H1 (cell line): ENCODE data around the gene KDM6B. TPM values are rescaled to one million over a fixed set of nuclear protein-coding genes. Genes with fewer than 3 reads are reported as not detected.

Experiments used
- CTCF ChIA-PET: fragments of 300-600 bp; sonication (Branson Sonifier 250); formaldehyde crosslinking; loops from one replicate; lab custom pipeline; 2021; ENCODE audit not compliant: partially characterized antibody; lab: Charles Lee
- POLR2A ChIA-PET: fragments of 300-600 bp; sonication (Branson Sonifier 250); formaldehyde crosslinking; loops from one replicate; lab custom pipeline; 2021; ENCODE audit warnings: inconsistent platforms; ENCODE audit not compliant: partially characterized antibody; lab: Charles Lee
- DNase-seq, 2 experiments: peaks; one replicate each; pipeline versions ENCODE4 v3.0.0 to v3.0.0-alpha.2; 2010 to 2022; ENCODE audit warnings: low spot score in 2 of 2, low read depth in 1 of 2, mixed read lengths in 1 of 2
- FAIRE-seq: peaks from 2 replicates; lab custom pipeline; 2011; peaks lifted over from hg19 to GRCh38; lab: Jason Lieb, UNC
- H2AFZ ChIP-seq: 2 replicates; pipeline ENCODE4 v1.8.1; 2012; ENCODE audit warnings: low read length, inconsistent platforms
- H2AK5ac ChIP-seq: 2 replicates; pipeline ENCODE4 v1.6.1; 2013; ENCODE audit warnings: low read depth, low read length
- H2BK120ac ChIP-seq: replicated peaks from 2 replicates; pipeline ENCODE3; 2013; ENCODE audit warnings: low read depth, low read length, inconsistent platforms
- H2BK12ac ChIP-seq: 2 replicates; pipeline ENCODE4 v1.6.1; 2013; ENCODE audit warnings: low read depth, low read length
- H2BK15ac ChIP-seq: 2 replicates; pipeline ENCODE4 v1.6.1; 2013; ENCODE audit warnings: low read length
- H2BK20ac ChIP-seq: 2 replicates; pipeline ENCODE4 v1.6.1; 2013; ENCODE audit warnings: low read length
- H2BK5ac ChIP-seq: 2 replicates; pipeline ENCODE4 v1.6.1; 2013; ENCODE audit warnings: low read depth, low read length
- H3K14ac ChIP-seq: 2 replicates; pipeline ENCODE4 v1.6.1; 2013; ENCODE audit warnings: inconsistent platforms; ENCODE audit not compliant: insufficient read length
- H3K18ac ChIP-seq: 2 replicates; pipeline ENCODE4 v1.6.1; 2013; ENCODE audit warnings: low read length; ENCODE audit errors: extremely low read depth
- H3K23ac ChIP-seq: 2 replicates; pipeline ENCODE4 v1.6.1; 2013; ENCODE audit warnings: inconsistent platforms; ENCODE audit not compliant: insufficient read length
- H3K23me2 ChIP-seq: 2 replicates; pipeline ENCODE4 v1.6.1; 2013; ENCODE audit warnings: low read depth, low read length
- H3K27ac ChIP-seq: 2 replicates; pipeline ENCODE4 v1.6.1; 2011; ENCODE audit warnings: low read depth, low read length, inconsistent platforms
- H3K27me3 ChIP-seq, 4 experiments: replicated peaks in 1 of 4; 1 replicate in 1 of 4; 2 replicates in 3 of 4; pipeline versions ENCODE4 v1.6.1 to v1.8.1; 2011 to 2013; ENCODE audit warnings: low read length in 3 of 4, mild to moderate bottlenecking in 3 of 4, inconsistent platforms in 2 of 4, mixed read lengths in 2 of 4, moderate library complexity in 1 of 4; ENCODE audit not compliant: control insufficient read depth in 3 of 4, insufficient read depth in 3 of 4; ENCODE audit errors: extremely low read depth in 1 of 4
- H3K36me3 ChIP-seq, 4 experiments: 2 replicates each; pipeline versions ENCODE4 v1.6.1 to v1.8.1; 2011 to 2013; ENCODE audit warnings: mild to moderate bottlenecking in 4 of 4, low read length in 3 of 4, moderate library complexity in 2 of 4, control low read depth in 1 of 4, inconsistent platforms in 1 of 4; ENCODE audit not compliant: insufficient read depth in 4 of 4, control insufficient read depth in 2 of 4
- H3K4ac ChIP-seq: replicated peaks from 2 replicates; pipeline ENCODE3; 2013; ENCODE audit warnings: low read length, low read depth, mixed read lengths, inconsistent platforms; ENCODE audit not compliant: insufficient read length
- H3K4me1 ChIP-seq, 4 experiments: replicated peaks in 1 of 4; 1 replicate in 1 of 4; 2 replicates in 3 of 4; pipeline versions ENCODE4 v1.6.1 to v1.8.1; 2011 to 2013; ENCODE audit warnings: low read length in 3 of 4, inconsistent platforms in 2 of 4, mixed read lengths in 1 of 4; ENCODE audit not compliant: insufficient read depth in 4 of 4, control insufficient read depth in 3 of 4
- H3K4me2 ChIP-seq, 2 experiments: 2 replicates each; pipeline versions ENCODE4 v1.6.1 to v1.8.1; 2011 to 2013; ENCODE audit warnings: low read depth in 2 of 2, low read length in 2 of 2, control low read depth in 1 of 2, inconsistent platforms in 1 of 2, mild to moderate bottlenecking in 1 of 2; ENCODE audit not compliant: insufficient read depth in 1 of 2
- H3K4me3 ChIP-seq, 4 experiments: fragments of 200-600, 300-600 bp in 1 of 4; sonication (generic), shearing (Covaris generic), sonication (Bioruptor Twin) in 1 of 4; 2 replicates each; pipeline versions ENCODE4 v1.5.1 to v1.8.1; 2011 to 2016; ENCODE audit warnings: low read length in 4 of 4, low read depth in 3 of 4, control low read depth in 2 of 4, inconsistent platforms in 2 of 4, mild to moderate bottlenecking in 2 of 4, mixed read lengths in 1 of 4, moderate library complexity in 1 of 4; ENCODE audit not compliant: insufficient read depth in 2 of 4; ENCODE audit errors: extremely low read depth in 1 of 4
- H3K56ac ChIP-seq: replicated peaks from 2 replicates; pipeline ENCODE3; 2013; ENCODE audit warnings: low read depth, mild to moderate bottlenecking, mixed read lengths, low read length, inconsistent platforms; ENCODE audit not compliant: insufficient read length
- H3K79me1 ChIP-seq: 2 replicates; pipeline ENCODE4 v1.6.1; 2013; ENCODE audit warnings: low read depth, low read length, control low read depth
- H3K79me2 ChIP-seq, 2 experiments: 2 replicates each; pipeline versions ENCODE4 v1.6.1 to v1.8.1; 2012 to 2013; ENCODE audit warnings: low read length in 2 of 2, mild to moderate bottlenecking in 2 of 2, inconsistent platforms in 1 of 2; ENCODE audit not compliant: insufficient read depth in 2 of 2, control insufficient read depth in 1 of 2
- H3K9ac ChIP-seq, 4 experiments: replicated peaks in 1 of 4; 1 replicate in 1 of 4; 2 replicates in 3 of 4; pipeline versions ENCODE4 v1.6.1 to v1.8.1; 2011 to 2013; ENCODE audit warnings: low read depth in 3 of 4, low read length in 3 of 4, control low read depth in 2 of 4, mild to moderate bottlenecking in 2 of 4, moderate library complexity in 2 of 4, inconsistent platforms in 1 of 4; ENCODE audit errors: extremely low read depth in 1 of 4
- H3K9me3 ChIP-seq, 2 experiments: 2 replicates each; pipeline versions ENCODE4 v1.6.1 to v1.8.1; 2012 to 2013; ENCODE audit warnings: mild to moderate bottlenecking in 2 of 2, moderate library complexity in 2 of 2, control low read depth in 1 of 2, inconsistent platforms in 1 of 2, low read depth in 1 of 2, low read length in 1 of 2, mixed read lengths in 1 of 2; ENCODE audit not compliant: insufficient read depth in 2 of 2
- H4K20me1 ChIP-seq, 2 experiments: replicated peaks in 1 of 2; 2 replicates each; pipeline versions ENCODE3 to v1.8.1; 2011 to 2013; ENCODE audit warnings: inconsistent platforms in 2 of 2, low read length in 2 of 2, mild to moderate bottlenecking in 1 of 2; ENCODE audit not compliant: insufficient read depth in 2 of 2, control insufficient read depth in 1 of 2
- H4K5ac ChIP-seq: 2 replicates; pipeline ENCODE4 v1.6.1; 2013; ENCODE audit warnings: low read length, low read depth, mixed read lengths, inconsistent platforms; ENCODE audit not compliant: insufficient read length
- H4K8ac ChIP-seq: 2 replicates; pipeline ENCODE4 v1.8.0; 2013; ENCODE audit warnings: mild to moderate bottlenecking, moderate library complexity, low read length, inconsistent platforms; ENCODE audit not compliant: insufficient read depth; ENCODE audit errors: extremely low read depth
- H4K91ac ChIP-seq: replicated peaks from 2 replicates; pipeline ENCODE3; 2013; ENCODE audit warnings: low read length, mixed read lengths, inconsistent platforms; ENCODE audit not compliant: insufficient read length
- CBX8 ChIP-seq: fragments of 300-800, 300-1000 bp; sonication (generic); IDR thresholded peaks from 2 replicates; pipeline ENCODE4 v1.7.1; 2016; ENCODE audit warnings: low read depth, low read length, borderline replicate concordance
- EGR1 ChIP-seq: IDR thresholded peaks from 2 replicates; pipeline ENCODE4 v1.6.1; 2011; ENCODE audit warnings: low read depth, low read length, borderline replicate concordance
- FOSL1 ChIP-seq: IDR thresholded peaks from 2 replicates; pipeline ENCODE4 v1.6.1; 2011; ENCODE audit warnings: mild to moderate bottlenecking, low read depth, low read length, moderate library complexity; ENCODE audit not compliant: insufficient read depth
- GABPA ChIP-seq: IDR thresholded peaks from 2 replicates; pipeline ENCODE4 v1.6.1; 2011; ENCODE audit warnings: mild to moderate bottlenecking, low read length, moderate library complexity, borderline replicate concordance; ENCODE audit not compliant: insufficient read depth
- RNF2 ChIP-seq: fragments of 200-900, 300-1000 bp; sonication (generic); IDR thresholded peaks from 2 replicates; pipeline ENCODE4 v1.7.1; 2016; ENCODE audit warnings: borderline replicate concordance, low read depth, mild to moderate bottlenecking, antibody characterized with exemption, low read length; ENCODE audit not compliant: poor library complexity, severe bottlenecking; ENCODE audit errors: missing control alignments
- SAP30 ChIP-seq: fragments of 300-600 bp; sonication (generic); IDR thresholded peaks from 2 replicates; pipeline ENCODE4 v1.7.1; 2012; ENCODE audit warnings: low read length, moderate library complexity, mild to moderate bottlenecking, inconsistent platforms; ENCODE audit not compliant: insufficient read depth, insufficient replicate concordance
- SIN3A ChIP-seq, 2 experiments: IDR thresholded peaks in 1 of 2; conservative IDR thresholded peaks in 1 of 2; 2 replicates each; pipeline ENCODE4 v1.6.1; 2011 to 2012; ENCODE audit warnings: low read length in 2 of 2, improper control_type of control experiment in 1 of 2, low read depth in 1 of 2, mild to moderate bottlenecking in 1 of 2
- SP1 ChIP-seq: IDR thresholded peaks from 2 replicates; pipeline ENCODE4 v1.6.1; 2011; ENCODE audit warnings: low read depth, low read length
- SP4 ChIP-seq: IDR thresholded peaks from 2 replicates; pipeline ENCODE4 v1.6.1; 2012; ENCODE audit warnings: low read length, inconsistent platforms
- SRF ChIP-seq: IDR thresholded peaks from 2 replicates; pipeline ENCODE4 v1.6.1; 2011; ENCODE audit warnings: mild to moderate bottlenecking, low read depth, low read length, moderate library complexity
- TAF1 ChIP-seq: IDR thresholded peaks from 2 replicates; pipeline ENCODE4 v1.6.1; 2011; ENCODE audit warnings: mild to moderate bottlenecking, low read depth, low read length
- TCF12 ChIP-seq: IDR thresholded peaks from 2 replicates; pipeline ENCODE4 v1.6.1; 2011; ENCODE audit warnings: low read depth, mild to moderate bottlenecking, low read length
- WGBS, 2 experiments: shearing (Covaris generic) in 1 of 2; methylation state at CpG; one replicate each; pipeline versions ENCODE4 v1.1.6 to v1.1.7; 2013 to 2015; ENCODE audit warnings: low lambda C conversion rate in 2 of 2, mixed read lengths in 2 of 2, inconsistent platforms in 1 of 2, low coverage in 1 of 2, missing lambda C conversion rate in 1 of 2; ENCODE audit not compliant: insufficient replicate concordance in 2 of 2, insufficient coverage in 1 of 2, insufficient read length in 1 of 2; ENCODE audit errors: extremely low coverage in 1 of 2, missing lambda C conversion rate in 1 of 2; 5-methylcytosine and 5-hydroxymethylcytosine counted together
- polyA plus RNA-seq, 7 experiments: library from polyadenylated mRNA; depleted of rRNA in 3 of 7; stranded (reverse) in 5 of 7; unstranded in 2 of 7; fragments of >200 nt in 5 of 7; fragments of 200-250 nt in 2 of 7; gene quantifications; 1 replicate in 5 of 7; 2 replicates in 1 of 7; 4 replicates in 1 of 7; pipeline versions ENCODE4 v1.2.1 to v1.2.3, GENCODE V29; 2011 to 2013; ENCODE audit warnings: missing spikeins in 2 of 7, mixed read lengths in 2 of 7
- total RNA-seq: library from RNA; stranded (reverse); fragmentation: NEBNext Ultra II Directional; extraction: Animal tissue kit (Norgen Biotek cat#: 25700); gene quantifications from 2 replicates; pipeline ENCODE4 v1.2.1, GENCODE V29; 2021
- TF ChIP-seq, protein P1 (sequence below): IDR thresholded peaks from 2 replicates; pipeline ENCODE4 v1.6.1; 2011; ENCODE audit warnings: low read depth, mild to moderate bottlenecking, low read length; ENCODE audit not compliant: insufficient read depth

The KDM6B gene
- total and polyA plus RNA-seq, 2 of the 8 experiments (the other 6 are each of a cell fraction or from before 2014, with no cell fraction given), result 0.48 to 3.7 TPM

DNA sequence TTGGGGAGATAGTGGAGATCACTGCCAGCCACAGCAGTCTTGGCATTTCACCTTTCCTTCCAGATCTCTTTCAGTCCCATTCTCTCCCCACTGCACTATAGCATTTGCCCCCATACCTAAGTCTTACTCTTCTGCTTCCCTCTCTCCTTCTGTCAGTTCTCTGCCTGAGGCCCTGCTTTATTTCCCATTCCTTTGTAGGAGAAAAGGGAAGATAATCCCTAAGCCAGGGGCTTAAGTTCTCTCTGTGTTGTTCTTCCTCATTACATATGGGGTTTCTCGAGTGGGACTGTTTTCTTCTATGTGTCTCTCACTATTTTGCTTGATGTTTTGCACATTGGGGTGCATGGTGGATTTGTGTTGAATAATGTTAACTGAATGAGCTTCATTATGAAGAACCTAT is 6.4 kb downstream of the KDM6B start:
- Histone ChIP-seq H4K20me1 (peaks cover 8 to 37% of the 10 kb centered on the region in 2 experiments), H3K18ac (no peak overlapping the region), H3K14ac (no peak overlapping the region), H3K27me3 (peaks cover 18 to 51% (median 44%) of the 10 kb centered on the region in 4 experiments), H2BK5ac (no peak overlapping the region), H3K4me1 (peaks cover 10 to 37% (median 21%) of the 10 kb centered on the region in 4 experiments), H3K79me1 (no peaks in the 10 kb centered on the region), H3K56ac (no peak overlapping the region), H3K23ac (no peak overlapping the region), H3K36me3 (no peaks in the 10 kb centered on the region), H4K91ac (no peak overlapping the region), H4K5ac (no peak overlapping the region), H3K23me2 (peaks cover 48% of the 10 kb centered on the region), H3K79me2 (no peaks in the 10 kb centered on the region), H3K4ac (no peak overlapping the region), H2BK15ac (no peak overlapping the region), H3K4me2 (no peak overlapping the region; a peak in 1 of 4 replicates), H2BK120ac (no peak overlapping the region), H2AFZ (no peak overlapping the region), H3K4me3 (no peak overlapping the region), H3K9me3 (no peaks in the 10 kb centered on the region), H2BK12ac (no peak overlapping the region), H2BK20ac (no peak overlapping the region), H3K27ac (no peak overlapping the region), H2AK5ac (no peak overlapping the region), H3K9ac (no peak overlapping the region), H4K8ac (no peak overlapping the region)
- CTCF ChIA-PET, result interaction anchor here (0.6 to 5.0 kb wide), 7 partner anchors 10 to 741 kb away, joined by 3 to 25 read pairs (median 4); no protein-coding TSS in a partner anchor
- no peak for FAIRE-seq
- no peak for DNase-seq
- POLR2A ChIA-PET, result interaction anchor here (0.8 to 5.2 kb wide), 3 partner anchors 9 to 16 kb away, joined by 3 to 34 read pairs (median 5); partner anchors contain the start of genes NAA38 and TMEM88
- 83% methylated on average over 1 of the region's 1 CpG; no CpG with 5 or more reads in 1 of the 2 experiments for WGBS, 2 experiments
- TF ChIP-seq GABPA, result no peak
- TF ChIP-seq SIN3A (conservative IDR thresholded peaks at IDR 0.05 in 1 of 2, IDR thresholded peaks at IDR 0.05 in 1 of 2; ENCODE audit: low read depth in 1 of 2, low read length in 2 of 2), result no peak
- no peak for TF ChIP-seq SAP30
- no peak for TF ChIP-seq RNF2
- TF ChIP-seq TAF1, result no peak
- TF ChIP-seq SRF, result no peak
- TF ChIP-seq, protein P1, sequence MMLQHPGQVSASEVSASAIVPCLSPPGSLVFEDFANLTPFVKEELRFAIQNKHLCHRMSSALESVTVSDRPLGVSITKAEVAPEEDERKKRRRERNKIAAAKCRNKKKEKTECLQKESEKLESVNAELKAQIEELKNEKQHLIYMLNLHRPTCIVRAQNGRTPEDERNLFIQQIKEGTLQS, result no peak
- no peak for TF ChIP-seq FOSL1
- no peak for TF ChIP-seq TCF12
- TF ChIP-seq EGR1, result no peak
- no peak for TF ChIP-seq CBX8
- no peak for TF ChIP-seq SP4
- no peak for TF ChIP-seq SP1
